HepG2 (cell line): ENCODE measurements around the gene POLR3GL. TPM values are rescaled to one million over a fixed set of nuclear protein-coding genes. Genes with fewer than 3 reads are reported as not detected.

Source experiments
- CC2D1A ChIP-seq: sonication (generic); formaldehyde crosslinking; IDR thresholded peaks from 2 replicates; pipeline ENCODE4 v1.8.1; 2023; ENCODE audit warnings: mild to moderate bottlenecking, missing genetic modification reagents
- JDP2 ChIP-seq: sonication (generic); formaldehyde crosslinking; IDR thresholded peaks from 2 replicates; pipeline ENCODE4 v1.8.1; 2022; ENCODE audit warnings: missing genetic modification reagents, borderline replicate concordance
- KDM1A ChIP-seq: IDR thresholded peaks from 2 replicates; pipeline ENCODE4 v1.6.1; 2016; ENCODE audit warnings: missing compliant biosample characterization
- PHF20 ChIP-seq: sonication (generic); formaldehyde crosslinking; IDR thresholded peaks from 2 replicates; pipeline ENCODE4 v1.5.0; 2020; ENCODE audit warnings: mild to moderate bottlenecking, missing genetic modification reagents
- PRDM10 ChIP-seq: sonication (generic); formaldehyde crosslinking; IDR thresholded peaks from 2 replicates; pipeline ENCODE4 v1.4.0; 2020; ENCODE audit warnings: low read depth, missing genetic modification reagents
- SALL2 ChIP-seq: sonication (generic); formaldehyde crosslinking; IDR thresholded peaks from 2 replicates; pipeline ENCODE4 v1.8.1; 2023; ENCODE audit warnings: mild to moderate bottlenecking, missing genetic modification reagents, inconsistent platforms
- ZBTB34 ChIP-seq: sonication (generic); formaldehyde crosslinking; IDR thresholded peaks from 2 replicates; pipeline ENCODE4 v1.8.0; 2022; ENCODE audit warnings: mild to moderate bottlenecking, missing genetic modification reagents
- ZNF468 ChIP-seq: sonication (generic); formaldehyde crosslinking; IDR thresholded peaks from 2 replicates; pipeline ENCODE4 v1.8.0; 2022; ENCODE audit warnings: mild to moderate bottlenecking, moderate library complexity, missing genetic modification reagents
- polyA plus RNA-seq, 8 experiments: library from polyadenylated mRNA; depleted of rRNA in 3 of 8; stranded (reverse) in 7 of 8; unstranded in 1 of 8; fragments of >200 nt; fragmentation: Illumina TruSeq in 4 of 8; extraction: Trizol in 4 of 8; gene quantifications; 2 replicates each; pipeline versions ENCODE4 v1.2.1 to v1.2.3, GENCODE V29; 2011 to 2016; ENCODE audit warnings: low read depth in 4 of 8, missing spikeins in 1 of 8, mixed read lengths in 1 of 8; ENCODE audit not compliant: insufficient read depth in 1 of 8
- total RNA-seq, 5 experiments: library from RNA; depleted of rRNA; stranded (reverse); fragments of >200 nt; fragmentation: Illumina TruSeq; extraction: Trizol; gene quantifications; 2 replicates each; pipeline ENCODE4 v1.2.3, GENCODE V29; 2016; ENCODE audit warnings: low read depth in 1 of 5
- TF ChIP-seq, protein P1 (sequence below), 2 experiments: sonication (generic) in 1 of 2; formaldehyde crosslinking in 1 of 2; IDR thresholded peaks; 2 replicates each; pipeline versions ENCODE4 v1.4.0 to v1.6.1; 2016 to 2020; ENCODE audit warnings: borderline replicate concordance in 1 of 2, low read depth in 1 of 2, mild to moderate bottlenecking in 1 of 2, missing genetic modification reagents in 1 of 2
- TF ChIP-seq, protein P2 (sequence below): sonication (generic); formaldehyde crosslinking; IDR thresholded peaks from 2 replicates; pipeline ENCODE4 v1.5.0; 2020; ENCODE audit warnings: missing genetic modification reagents
- TF ChIP-seq, protein P3 (sequence below): sonication (generic); formaldehyde crosslinking; IDR thresholded peaks from 2 replicates; pipeline ENCODE4 v1.4.0; 2020; ENCODE audit warnings: missing genetic modification reagents

The POLR3GL gene
- total and polyA plus RNA-seq, 2 of the 13 experiments (the other 11 are each of a cell fraction or from before 2014, with no cell fraction given), result 11.5 to 12.4 TPM

- TF ChIP-seq, protein P1, sequence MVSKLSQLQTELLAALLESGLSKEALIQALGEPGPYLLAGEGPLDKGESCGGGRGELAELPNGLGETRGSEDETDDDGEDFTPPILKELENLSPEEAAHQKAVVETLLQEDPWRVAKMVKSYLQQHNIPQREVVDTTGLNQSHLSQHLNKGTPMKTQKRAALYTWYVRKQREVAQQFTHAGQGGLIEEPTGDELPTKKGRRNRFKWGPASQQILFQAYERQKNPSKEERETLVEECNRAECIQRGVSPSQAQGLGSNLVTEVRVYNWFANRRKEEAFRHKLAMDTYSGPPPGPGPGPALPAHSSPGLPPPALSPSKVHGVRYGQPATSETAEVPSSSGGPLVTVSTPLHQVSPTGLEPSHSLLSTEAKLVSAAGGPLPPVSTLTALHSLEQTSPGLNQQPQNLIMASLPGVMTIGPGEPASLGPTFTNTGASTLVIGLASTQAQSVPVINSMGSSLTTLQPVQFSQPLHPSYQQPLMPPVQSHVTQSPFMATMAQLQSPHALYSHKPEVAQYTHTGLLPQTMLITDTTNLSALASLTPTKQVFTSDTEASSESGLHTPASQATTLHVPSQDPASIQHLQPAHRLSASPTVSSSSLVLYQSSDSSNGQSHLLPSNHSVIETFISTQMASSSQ (IDR thresholded peaks at IDR 0.05; ENCODE audit: low read depth), result no peak
- TF ChIP-seq, protein P1 (CRISPR knock-in tag; IDR thresholded peaks at IDR 0.05; ENCODE audit: borderline replicate concordance), result peak; percentile 40; the same call in 1 of the 2 replicates
- TF ChIP-seq PHF20 (CRISPR knock-in tag) (peak; percentile 65), JDP2 (CRISPR knock-in tag) (no peak), ZBTB34 (CRISPR knock-in tag) (no peak), ZNF468 (CRISPR knock-in tag) (no peak), PRDM10 (CRISPR knock-in tag) (no peak), CC2D1A (no peak), SALL2 (CRISPR knock-in tag) (peak; percentile 70), KDM1A (no peak)
- TF ChIP-seq, protein P2, sequence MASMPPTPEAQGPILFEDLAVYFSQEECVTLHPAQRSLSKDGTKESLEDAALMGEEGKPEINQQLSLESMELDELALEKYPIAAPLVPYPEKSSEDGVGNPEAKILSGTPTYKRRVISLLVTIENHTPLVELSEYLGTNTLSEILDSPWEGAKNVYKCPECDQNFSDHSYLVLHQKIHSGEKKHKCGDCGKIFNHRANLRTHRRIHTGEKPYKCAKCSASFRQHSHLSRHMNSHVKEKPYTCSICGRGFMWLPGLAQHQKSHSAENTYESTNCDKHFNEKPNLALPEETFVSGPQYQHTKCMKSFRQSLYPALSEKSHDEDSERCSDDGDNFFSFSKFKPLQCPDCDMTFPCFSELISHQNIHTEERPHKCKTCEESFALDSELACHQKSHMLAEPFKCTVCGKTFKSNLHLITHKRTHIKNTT (CRISPR knock-in tag), result no peak
- TF ChIP-seq, protein P3, sequence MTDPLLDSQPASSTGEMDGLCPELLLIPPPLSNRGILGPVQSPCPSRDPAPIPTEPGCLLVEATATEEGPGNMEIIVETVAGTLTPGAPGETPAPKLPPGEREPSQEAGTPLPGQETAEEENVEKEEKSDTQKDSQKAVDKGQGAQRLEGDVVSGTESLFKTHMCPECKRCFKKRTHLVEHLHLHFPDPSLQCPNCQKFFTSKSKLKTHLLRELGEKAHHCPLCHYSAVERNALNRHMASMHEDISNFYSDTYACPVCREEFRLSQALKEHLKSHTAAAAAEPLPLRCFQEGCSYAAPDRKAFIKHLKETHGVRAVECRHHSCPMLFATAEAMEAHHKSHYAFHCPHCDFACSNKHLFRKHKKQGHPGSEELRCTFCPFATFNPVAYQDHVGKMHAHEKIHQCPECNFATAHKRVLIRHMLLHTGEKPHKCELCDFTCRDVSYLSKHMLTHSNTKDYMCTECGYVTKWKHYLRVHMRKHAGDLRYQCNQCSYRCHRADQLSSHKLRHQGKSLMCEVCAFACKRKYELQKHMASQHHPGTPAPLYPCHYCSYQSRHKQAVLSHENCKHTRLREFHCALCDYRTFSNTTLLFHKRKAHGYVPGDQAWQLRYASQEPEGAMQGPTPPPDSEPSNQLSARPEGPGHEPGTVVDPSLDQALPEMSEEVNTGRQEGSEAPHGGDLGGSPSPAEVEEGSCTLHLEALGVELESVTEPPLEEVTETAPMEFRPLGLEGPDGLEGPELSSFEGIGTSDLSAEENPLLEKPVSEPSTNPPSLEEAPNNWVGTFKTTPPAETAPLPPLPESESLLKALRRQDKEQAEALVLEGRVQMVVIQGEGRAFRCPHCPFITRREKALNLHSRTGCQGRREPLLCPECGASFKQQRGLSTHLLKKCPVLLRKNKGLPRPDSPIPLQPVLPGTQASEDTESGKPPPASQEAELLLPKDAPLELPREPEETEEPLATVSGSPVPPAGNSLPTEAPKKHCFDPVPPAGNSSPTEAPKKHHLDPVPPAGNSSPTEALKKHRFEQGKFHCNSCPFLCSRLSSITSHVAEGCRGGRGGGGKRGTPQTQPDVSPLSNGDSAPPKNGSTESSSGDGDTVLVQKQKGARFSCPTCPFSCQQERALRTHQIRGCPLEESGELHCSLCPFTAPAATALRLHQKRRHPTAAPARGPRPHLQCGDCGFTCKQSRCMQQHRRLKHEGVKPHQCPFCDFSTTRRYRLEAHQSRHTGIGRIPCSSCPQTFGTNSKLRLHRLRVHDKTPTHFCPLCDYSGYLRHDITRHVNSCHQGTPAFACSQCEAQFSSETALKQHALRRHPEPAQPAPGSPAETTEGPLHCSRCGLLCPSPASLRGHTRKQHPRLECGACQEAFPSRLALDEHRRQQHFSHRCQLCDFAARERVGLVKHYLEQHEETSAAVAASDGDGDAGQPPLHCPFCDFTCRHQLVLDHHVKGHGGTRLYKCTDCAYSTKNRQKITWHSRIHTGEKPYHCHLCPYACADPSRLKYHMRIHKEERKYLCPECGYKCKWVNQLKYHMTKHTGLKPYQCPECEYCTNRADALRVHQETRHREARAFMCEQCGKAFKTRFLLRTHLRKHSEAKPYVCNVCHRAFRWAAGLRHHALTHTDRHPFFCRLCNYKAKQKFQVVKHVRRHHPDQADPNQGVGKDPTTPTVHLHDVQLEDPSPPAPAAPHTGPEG (CRISPR knock-in tag), result no peak
These were observed 3.9 kb upstream of the POLR3GL start (continued) for GRCh38 chr1:145960468-145961108.
